DOHH2 (cell line): ENCODE data around the gene SAMD5.

ENCODE experiments used
- H3F3A ChIP-seq: fragments of 200-600 bp; sonication (generic), shearing (Covaris generic); 2 replicates; pipeline ENCODE4 v1.6.0; 2016; ENCODE audit warnings: antibody characterized with exemption, mild to moderate bottlenecking; ENCODE audit not compliant: control insufficient read depth, insufficient read depth
- H3K27ac ChIP-seq: fragments of 200-600 bp; sonication (generic); 2 replicates; pipeline ENCODE4 v1.5.1; 2014; ENCODE audit warnings: low read depth, mild to moderate bottlenecking, low read length, moderate library complexity
- H3K27me3 ChIP-seq: fragments of 200-600 bp; sonication (generic); 2 replicates; pipeline ENCODE4 v1.6.1; 2014; ENCODE audit warnings: mild to moderate bottlenecking, low read length, mixed read lengths; ENCODE audit not compliant: control insufficient read depth
- H3K36me3 ChIP-seq: fragments of 200-600 bp; sonication (generic); 2 replicates; pipeline ENCODE4 v1.6.1; 2014; ENCODE audit warnings: mild to moderate bottlenecking, low read length, moderate library complexity, mixed read lengths; ENCODE audit not compliant: control insufficient read depth
- H3K4me1 ChIP-seq: fragments of 200-600 bp; sonication (generic); 2 replicates; pipeline ENCODE4 v1.6.1; 2014; ENCODE audit warnings: mild to moderate bottlenecking, low read length, mixed read lengths; ENCODE audit not compliant: control insufficient read depth
- H3K4me2 ChIP-seq: fragments of 200-600 bp; sonication (generic); 2 replicates; pipeline ENCODE4 v1.6.0; 2014; ENCODE audit warnings: mild to moderate bottlenecking, low read length, moderate library complexity
- H3K4me3 ChIP-seq: fragments of 200-600 bp; sonication (generic); 2 replicates; pipeline ENCODE4 v1.5.1; 2014; ENCODE audit warnings: mild to moderate bottlenecking, low read length, mixed read lengths
- H3K79me2 ChIP-seq: fragments of 200-600 bp; sonication (generic); 2 replicates; pipeline ENCODE4 v1.6.1; 2014; ENCODE audit warnings: mild to moderate bottlenecking, low read length, mixed read lengths; ENCODE audit not compliant: control insufficient read depth
- H3K9me2 ChIP-seq: fragments of 200-600 bp; sonication (generic); replicated peaks from 2 replicates; pipeline ENCODE4 v1.6.1; 2014; ENCODE audit warnings: mild to moderate bottlenecking, low read length, mixed read lengths; ENCODE audit not compliant: control insufficient read depth
- H3K9me3 ChIP-seq: fragments of 200-600 bp; sonication (generic); 2 replicates; pipeline ENCODE4 v1.6.1; 2014; ENCODE audit warnings: antibody characterized with exemption, low read length, mixed read lengths; ENCODE audit not compliant: control insufficient read depth, insufficient read depth
- H4K20me1 ChIP-seq: fragments of 200-600 bp; sonication (generic); 2 replicates; pipeline ENCODE4 v1.6.0; 2014; ENCODE audit warnings: low read depth, mild to moderate bottlenecking, antibody characterized with exemption, low read length, moderate library complexity; ENCODE audit not compliant: control insufficient read depth, insufficient read depth
- EZH2phosphoT487 ChIP-seq: fragments of 200-600 bp; sonication (generic); IDR thresholded peaks from 2 replicates; pipeline ENCODE4 v1.6.1; 2017; ENCODE audit warnings: borderline replicate concordance, mild to moderate bottlenecking, antibody characterized with exemption, low read length, moderate library complexity, mixed read lengths
- TF ChIP-seq, protein P1 (sequence below): fragments of 200-600 bp; sonication (generic); IDR thresholded peaks from one replicate; pipeline ENCODE4 v1.5.1; 2014; ENCODE audit warnings: antibody characterized with exemption, mild to moderate bottlenecking, low read depth, low read length; ENCODE audit not compliant: poor library complexity, severe bottlenecking

SAMD5 gene

GRCh38 chr6:147508042-147508865 is at the start of gene SAMD5:
Gene SAMD5 (plus strand): TSS chr6:147508690. CDS start chr6:147508929, 239 bp downstream.
- Histone ChIP-seq H3K9me2 (no peaks in the 10 kb centered on the region), H3K4me3 (no peak within 1 kb of the TSS), H3K79me2 (no peaks in the 10 kb centered on the region), H3K27ac (no peak within 1 kb of the TSS), H3F3A (no peaks in the 10 kb centered on the region), H3K4me2 (peak within 1 kb of the TSS; percentile 8; the same call in 1 of the 2 replicates), H3K27me3 (peaks cover 19% of the 10 kb centered on the region), H3K36me3 (no peaks in the 10 kb centered on the region), H3K4me1 (no peaks in the 10 kb centered on the region), H3K9me3 (no peaks in the 10 kb centered on the region), H4K20me1 (no peaks in the 10 kb centered on the region)
- TF ChIP-seq, protein P1, sequence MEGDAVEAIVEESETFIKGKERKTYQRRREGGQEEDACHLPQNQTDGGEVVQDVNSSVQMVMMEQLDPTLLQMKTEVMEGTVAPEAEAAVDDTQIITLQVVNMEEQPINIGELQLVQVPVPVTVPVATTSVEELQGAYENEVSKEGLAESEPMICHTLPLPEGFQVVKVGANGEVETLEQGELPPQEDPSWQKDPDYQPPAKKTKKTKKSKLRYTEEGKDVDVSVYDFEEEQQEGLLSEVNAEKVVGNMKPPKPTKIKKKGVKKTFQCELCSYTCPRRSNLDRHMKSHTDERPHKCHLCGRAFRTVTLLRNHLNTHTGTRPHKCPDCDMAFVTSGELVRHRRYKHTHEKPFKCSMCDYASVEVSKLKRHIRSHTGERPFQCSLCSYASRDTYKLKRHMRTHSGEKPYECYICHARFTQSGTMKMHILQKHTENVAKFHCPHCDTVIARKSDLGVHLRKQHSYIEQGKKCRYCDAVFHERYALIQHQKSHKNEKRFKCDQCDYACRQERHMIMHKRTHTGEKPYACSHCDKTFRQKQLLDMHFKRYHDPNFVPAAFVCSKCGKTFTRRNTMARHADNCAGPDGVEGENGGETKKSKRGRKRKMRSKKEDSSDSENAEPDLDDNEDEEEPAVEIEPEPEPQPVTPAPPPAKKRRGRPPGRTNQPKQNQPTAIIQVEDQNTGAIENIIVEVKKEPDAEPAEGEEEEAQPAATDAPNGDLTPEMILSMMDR, result no peak
- TF ChIP-seq EZH2phosphoT487, result no peak

GRCh38 chr6:147459780-147460179 is 48.7 kb upstream of the SAMD5 start:
- no peak for TF ChIP-seq EZH2phosphoT487
- TF ChIP-seq, protein P1, result no peak
- no peak overlapping the region for H3K4me3 ChIP-seq
- no peaks in the 10 kb centered on the region for H3K79me2 ChIP-seq
- no peaks in the 10 kb centered on the region for H3K9me3 ChIP-seq
- no peak overlapping the region for H3K4me2 ChIP-seq
- H3K9me2 ChIP-seq, result no peaks in the 10 kb centered on the region
- H4K20me1 ChIP-seq, result no peaks in the 10 kb centered on the region
- no peaks in the 10 kb centered on the region for H3F3A ChIP-seq
- no peaks in the 10 kb centered on the region for H3K4me1 ChIP-seq
- H3K36me3 ChIP-seq, result no peaks in the 10 kb centered on the region
- no peaks in the 10 kb centered on the region for H3K27me3 ChIP-seq
- no peak overlapping the region for H3K27ac ChIP-seq

- Histone ChIP-seq H4K20me1 (no peaks in the 10 kb centered on the region), H3K4me1 (no peaks in the 10 kb centered on the region), H3K9me3 (no peaks in the 10 kb centered on the region), H3F3A (no peaks in the 10 kb centered on the region), H3K27me3 (no peaks in the 10 kb centered on the region), H3K9me2 (no peaks in the 10 kb centered on the region), H3K36me3 (no peaks in the 10 kb centered on the region), H3K4me3 (no peak overlapping the region), H3K4me2 (no peak overlapping the region), H3K79me2 (no peaks in the 10 kb centered on the region), H3K27ac (no peak overlapping the region)
- no peak for TF ChIP-seq EZH2phosphoT487
- TF ChIP-seq, protein P1, result no peak
Measured at GRCh38 chr6:147463651-147464050, 44.8 kb upstream of the SAMD5 start.
